GM19328 (cell line): ENCODE measurements around the gene PGC.

Experiments
- ATAC-seq: cut with Tn5 transposase; IDR thresholded peaks from one replicate; pipeline ENCODE4 v1.9.1; 2021; ENCODE audit warnings: mild to moderate bottlenecking, moderate library complexity; ENCODE audit not compliant: unreplicated experiment

PGC gene

GRCh38 chr6:41732149-41732548, 15.0 kb downstream of the PGC start:
- no peak for ATAC-seq

- no peak for ATAC-seq
Observed at GRCh38 chr6:41731561-41732086, 15.6 kb downstream of the PGC start.

- no peak for ATAC-seq
Observed at GRCh38 chr6:41730531-41731436, 16.4 kb downstream of the PGC start.

GRCh38 chr6:41729624-41730023, 17.6 kb downstream of the PGC start:
- no peak for ATAC-seq

- ATAC-seq, result no peak
Observed at GRCh38 chr6:41728954-41729353, 18.2 kb downstream of the PGC start.

- ATAC-seq, result no peak
Observed at GRCh38 chr6:41728073-41728936, 18.9 kb downstream of the PGC start.

GRCh38 chr6:41727705-41728072, 19.5 kb downstream of the PGC start:
- ATAC-seq, result no peak

GRCh38 chr6:41726876-41727275, 20.3 kb downstream of the PGC start:
- ATAC-seq, result no peak

GRCh38 chr6:41724586-41725501, 22.4 kb downstream of the PGC start:
- ATAC-seq, result no peak

GRCh38 chr6:41724228-41724580, 23.0 kb downstream of the PGC start:
- no peak for ATAC-seq

- ATAC-seq, result peak; percentile 56
Observed at GRCh38 chr6:41723530-41724227, 23.5 kb downstream of the PGC start.

- peak; percentile 2 for ATAC-seq
Observed at GRCh38 chr6:41722969-41723529, 24.1 kb downstream of the PGC start.

- ATAC-seq, result no peak
Observed at GRCh38 chr6:41721414-41721813, 25.8 kb downstream of the PGC start.

GRCh38 chr6:41720783-41721182, 26.4 kb downstream of the PGC start:
- ATAC-seq, result no peak

GRCh38 chr6:41720262-41720620, 27.0 kb downstream of the PGC start:
- ATAC-seq, result no peak

GRCh38 chr6:41719436-41720261, 27.5 kb downstream of the PGC start:
- ATAC-seq, result no peak

GRCh38 chr6:41718828-41719227, 28.4 kb downstream of the PGC start:
- ATAC-seq, result no peak

- ATAC-seq, result no peak
Observed at GRCh38 chr6:41717392-41717736, 29.8 kb downstream of the PGC start.
